ENCODE measurements around the gene FCMR.

DNA sequence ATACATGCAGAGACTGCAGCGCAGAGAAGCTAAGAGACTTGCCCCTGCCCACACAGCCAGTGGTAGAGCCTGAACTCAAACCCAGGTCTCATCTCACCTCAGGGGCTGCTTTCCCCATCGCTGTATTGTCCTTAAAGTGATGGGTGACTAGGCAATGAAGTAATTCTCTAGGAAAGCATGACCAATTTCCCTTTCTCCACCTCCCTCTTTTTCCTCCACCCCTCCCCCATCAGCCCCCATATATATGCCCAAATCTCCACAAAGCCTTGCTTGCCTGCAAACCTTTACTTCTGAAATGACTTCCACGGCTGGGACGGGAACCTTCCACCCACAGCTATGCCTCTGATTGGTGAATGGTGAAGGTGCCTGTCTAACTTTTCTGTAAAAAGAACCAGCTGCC, 24.6 kb downstream of the FCMR start, which contains the start of gene IL24:
- TF ChIP-seq GATA2 (IDR thresholded peaks at IDR 0.05; ENCODE audit: low read depth, low read length), result no peak
- TF ChIP-seq GATA3 (IDR thresholded peaks at IDR 0.05; ENCODE audit: low read depth, low read length), result no peak

Measured in SH-SY5Y (cell line).